ENCODE measurements around the gene HSPA1L. TPM values are rescaled to one million over a fixed set of nuclear protein-coding genes. Genes with fewer than 3 reads are reported as not detected.

HSPA1L gene
- total RNA-seq, 1 donor from 2014 or later = 0.49 TPM

GRCh38 chr6:31769684-31770371 lies 45.3 kb downstream of the HSPA1L start:
- Histone ChIP-seq H3K4me3 (no peak overlapping the region), H3K27ac (no peak overlapping the region), H3K9ac (no peak overlapping the region), H3K4me1 (peaks cover 6% of the 10 kb centered on the region), H3K27me3 (no peaks in the 10 kb centered on the region), H2AFZ (replicated peaks) (no peak overlapping the region), H3K36me3 (no peaks in the 10 kb centered on the region), H3K9me3 (ENCODE audit: low read depth) (no peaks in the 10 kb centered on the region), H4K20me1 (ENCODE audit: low read depth) (no peaks in the 10 kb centered on the region), H3K4me2 (no peak overlapping the region), H3K79me2 (ENCODE audit: low read depth) (no peaks in the 10 kb centered on the region), H3F3A (ENCODE audit: low read depth) (no peaks in the 10 kb centered on the region)
- Mint-ChIP-seq H3K27ac (peak overlapping the region; percentile 51), H3K4me1 (peaks cover 5% of the 10 kb centered on the region), H3K27me3 (ENCODE audit: insufficient read depth, low read depth) (peaks cover 2% of the 10 kb centered on the region), H3K36me3 (no peaks in the 10 kb centered on the region), H3K9me3 (no peaks in the 10 kb centered on the region), H3K4me3 (peak overlapping the region; percentile 3)
- peak; percentile 55 for DNase-seq (ENCODE audit: low spot score)
- TF ChIP-seq EZH2 (IDR thresholded peaks at IDR 0.05) (no peak), CTCF (IDR thresholded peaks at IDR 0.05) (peak; percentile 64), EZH2phosphoT487 (IDR thresholded peaks at IDR 0.05) (no peak)

GRCh38 chr6:31768363-31769257 lies 46.5 kb downstream of the HSPA1L start:
- no peak overlapping the region for H3K4me3 Mint-ChIP-seq

GRCh38 chr6:31767096-31767645 lies 47.9 kb downstream of the HSPA1L start:
- Histone ChIP-seq H4K20me1 (ENCODE audit: low read depth) (no peaks in the 10 kb centered on the region), H3K36me3 (no peaks in the 10 kb centered on the region), H3F3A (ENCODE audit: low read depth) (peaks cover 18% of the 10 kb centered on the region), H3K9me3 (ENCODE audit: low read depth) (no peaks in the 10 kb centered on the region), H2AFZ (replicated peaks) (no peak overlapping the region), H3K9ac (no peak overlapping the region), H3K4me2 (no peak overlapping the region), H3K4me3 (no peak overlapping the region), H3K27me3 (no peaks in the 10 kb centered on the region), H3K79me2 (ENCODE audit: low read depth) (no peaks in the 10 kb centered on the region), H3K27ac (no peak overlapping the region), H3K4me1 (peaks cover 23% of the 10 kb centered on the region)
- no peak for DNase-seq (ENCODE audit: low spot score)
- Mint-ChIP-seq H3K27ac (no peak overlapping the region), H3K4me3 (no peak overlapping the region), H3K36me3 (peaks cover 6% of the 10 kb centered on the region), H3K9me3 (no peaks in the 10 kb centered on the region), H3K4me1 (peaks cover 26% of the 10 kb centered on the region), H3K27me3 (ENCODE audit: insufficient read depth, low read depth) (peaks cover 2% of the 10 kb centered on the region)
- TF ChIP-seq CTCF (IDR thresholded peaks at IDR 0.05) (no peak), EZH2phosphoT487 (IDR thresholded peaks at IDR 0.05) (no peak), EZH2 (IDR thresholded peaks at IDR 0.05) (no peak)

More at GRCh38 chr6:31768363-31769257, 46.5 kb downstream of the HSPA1L start:
- no peak overlapping the region for H3K27ac ChIP-seq
- H3K36me3 ChIP-seq = no peaks in the 10 kb centered on the region
- H3K4me1 ChIP-seq = peaks cover 14% of the 10 kb centered on the region
- no peak overlapping the region for H3K4me2 ChIP-seq
- Mint-ChIP-seq H3K36me3 (peaks cover 2% of the 10 kb centered on the region), H3K27ac (peak overlapping the region; percentile 60), H3K27me3 (ENCODE audit: insufficient read depth, low read depth) (peaks cover 2% of the 10 kb centered on the region), H3K4me1 (peaks cover 14% of the 10 kb centered on the region), H3K9me3 (no peaks in the 10 kb centered on the region)
- H3F3A ChIP-seq (ENCODE audit: low read depth) = peaks cover 11% of the 10 kb centered on the region
- no peak for TF ChIP-seq EZH2phosphoT487 (IDR thresholded peaks at IDR 0.05)
- no peak for TF ChIP-seq CTCF (IDR thresholded peaks at IDR 0.05)
- TF ChIP-seq EZH2 (IDR thresholded peaks at IDR 0.05) = no peak
- H3K27me3 ChIP-seq = no peaks in the 10 kb centered on the region
- DNase-seq (ENCODE audit: low spot score) = no peak
- H3K79me2 ChIP-seq (ENCODE audit: low read depth) = no peaks in the 10 kb centered on the region
- H3K4me3 ChIP-seq = no peak overlapping the region
- no peak overlapping the region for H3K9ac ChIP-seq
- H2AFZ ChIP-seq (replicated peaks) = no peak overlapping the region
- H3K9me3 ChIP-seq (ENCODE audit: low read depth) = no peaks in the 10 kb centered on the region
- no peaks in the 10 kb centered on the region for H4K20me1 ChIP-seq (ENCODE audit: low read depth)
